GM12878 (cell line): ENCODE results near the gene SPI1. TPM values are rescaled to one million over a fixed set of nuclear protein-coding genes. Genes with fewer than 3 reads are reported as not detected.

Experiments
- ATAC-seq: fragments of 200-7000 bp; cut with Tn5 transposase; 3 replicates; pipeline ENCODE4 v1.9.1; 2020; ENCODE audit warnings: mild to moderate bottlenecking, moderate library complexity
- BruUV-seq: library from RNA; stranded (reverse); fragments of 400-500 nt; replicated peaks from 2 replicates; lab custom pipeline; 2021; lab: Mats Ljungman, UMichigan
- CTCF ChIA-PET: fragments of 300-600 bp; sonication (Branson Sonifier 250); formaldehyde crosslinking; extraction: SDS; loops from one replicate; lab custom pipeline; 2021; ENCODE audit warnings: inconsistent platforms; lab: Yijun Ruan, JAX
- POLR2A ChIA-PET: fragments of 350-600 bp; formaldehyde crosslinking; extraction: SDS; loops from one replicate; lab custom pipeline; 2021; ENCODE audit warnings: inconsistent platforms; lab: Charles Lee
- RAD21 ChIA-PET: fragments of 300-600 bp; sonication (Branson Sonifier 250); formaldehyde crosslinking; loops from one replicate; lab custom pipeline; 2023; ENCODE audit warnings: antibody characterized with exemption; ENCODE audit not compliant: unreplicated experiment; lab: Charles Lee
- SMC1A ChIA-PET: fragments of 300-600 bp; sonication (Branson Sonifier 250); formaldehyde crosslinking; loops from one replicate; lab custom pipeline; 2023; ENCODE audit not compliant: unreplicated experiment, uncharacterized antibody; lab: Charles Lee
- DNase-seq: peaks from one replicate; pipeline ENCODE4 v3.0.0-alpha.2; 2011; ENCODE audit warnings: low read depth, low spot score
- FAIRE-seq: peaks from 3 replicates; lab custom pipeline; 2011; peaks lifted over from hg19 to GRCh38; lab: Jason Lieb, UNC
- H2AFZ ChIP-seq: 2 replicates; pipeline ENCODE4 v1.6.0; 2011; ENCODE audit warnings: low read depth, low read length, control low read depth; ENCODE audit not compliant: control insufficient read depth
- H3K27ac ChIP-seq: 2 replicates; pipeline ENCODE4 v1.5.1; 2011; ENCODE audit warnings: control low read depth; ENCODE audit not compliant: control insufficient read depth, insufficient read depth
- H3K27me3 ChIP-seq, 2 experiments: replicated peaks in 1 of 2; 2 replicates each; pipeline versions ENCODE4 v1.6.0 to v1.6.1; 2011; ENCODE audit warnings: low read length in 1 of 2; ENCODE audit not compliant: control insufficient read depth in 2 of 2, insufficient read depth in 2 of 2
- H3K36me3 ChIP-seq, 2 experiments: 2 replicates each; pipeline ENCODE4 v1.5.1; 2011; ENCODE audit warnings: low read length in 1 of 2; ENCODE audit not compliant: control insufficient read depth in 2 of 2, insufficient read depth in 2 of 2
- H3K4me1 ChIP-seq: 2 replicates; pipeline ENCODE4 v1.6.1; 2011; ENCODE audit warnings: mild to moderate bottlenecking, low read length, moderate library complexity, mixed read lengths; ENCODE audit not compliant: control insufficient read depth, insufficient read depth
- H3K4me2 ChIP-seq: 2 replicates; pipeline ENCODE4 v1.6.0; 2011; ENCODE audit warnings: control low read depth; ENCODE audit not compliant: control insufficient read depth, insufficient read depth
- H3K4me3 ChIP-seq: fragments of 200-600 bp; sonication (generic); 2 replicates; pipeline ENCODE4 v1.5.1; 2016
- H3K79me2 ChIP-seq: 2 replicates; pipeline ENCODE4 v1.6.0; 2011; ENCODE audit warnings: low read length; ENCODE audit not compliant: control insufficient read depth, insufficient read depth
- H3K9ac ChIP-seq: 2 replicates; pipeline ENCODE4 v1.8.0; 2011; ENCODE audit warnings: low read length, control low read depth, mixed read lengths; ENCODE audit not compliant: control insufficient read depth, insufficient read depth
- H3K9me3 ChIP-seq: replicated peaks from 3 replicates; pipeline ENCODE4 v1.5.1; 2011; ENCODE audit warnings: mild to moderate bottlenecking, low read length; ENCODE audit not compliant: control insufficient read depth, insufficient read depth
- H4K20me1 ChIP-seq: 2 replicates; pipeline ENCODE4 v1.6.0; 2011; ENCODE audit not compliant: control insufficient read depth, insufficient read depth
- EP300 ChIP-seq, 2 experiments: fragments of 150-350 bp in 1 of 2; IDR thresholded peaks; 2 replicates each; pipeline ENCODE4 v1.6.1; 2011 to 2012; ENCODE audit warnings: low read depth in 2 of 2, low read length in 2 of 2, borderline replicate concordance in 1 of 2, improper control_type of control experiment in 1 of 2, inconsistent platforms in 1 of 2; ENCODE audit not compliant: control insufficient read depth in 1 of 2
- HCFC1 ChIP-seq: fragments of 150-350 bp; IDR thresholded peaks from 2 replicates; pipeline ENCODE4 v1.6.1; 2014; ENCODE audit warnings: low read length
- PAX5 ChIP-seq: IDR thresholded peaks from 2 replicates; pipeline ENCODE4 v1.6.1; 2011; ENCODE audit warnings: low read depth, low read length, borderline replicate concordance
- RB1 ChIP-seq: fragments of 450-650 bp; formaldehyde crosslinking; IDR thresholded peaks from 2 replicates; pipeline ENCODE4 v1.6.1; 2017; ENCODE audit warnings: mild to moderate bottlenecking, borderline replicate concordance
- RCOR1 ChIP-seq: conservative IDR thresholded peaks from 2 replicates; pipeline ENCODE4 v1.6.1; 2012; ENCODE audit warnings: low read depth, low read length, improper control_type of control experiment
- SMARCA5 ChIP-seq: fragments of 450-650 bp; IDR thresholded peaks from 2 replicates; pipeline ENCODE4 v1.6.1; 2017; ENCODE audit warnings: mild to moderate bottlenecking
- SREBF1 ChIP-seq: IDR thresholded peaks from 2 replicates; pipeline ENCODE4 v1.6.1; 2012; ENCODE audit warnings: mild to moderate bottlenecking, low read length
- TCF3 ChIP-seq: IDR thresholded peaks from 2 replicates; pipeline ENCODE4 v1.6.1; 2012; ENCODE audit warnings: low read depth, mild to moderate bottlenecking, low read length, borderline replicate concordance; ENCODE audit not compliant: insufficient read depth
- YY1 ChIP-seq: IDR thresholded peaks from 2 replicates; pipeline ENCODE4 v1.6.1; 2011; ENCODE audit warnings: low read depth, mild to moderate bottlenecking, low read length
- WGBS: methylation state at CpG from one replicate; pipeline ENCODE4 v1.1.6; 2016; ENCODE audit warnings: low lambda C conversion rate; ENCODE audit not compliant: insufficient replicate concordance, insufficient coverage; ENCODE audit errors: missing lambda C conversion rate; 5-methylcytosine and 5-hydroxymethylcytosine counted together
- in situ Hi-C: fragments of 300-500 bp; cut with MboI; formaldehyde crosslinking; loops from 9 replicates; pipeline ENCODE4 v1.14.3; 2018; ENCODE audit warnings: mixed read lengths
- intact Hi-C: fragments of 100-400 bp; cut with micrococcal nuclease; formaldehyde crosslinking; loops from one replicate; pipeline ENCODE4 v1.14.2; 2022; ENCODE audit not compliant: unreplicated experiment
- polyA plus RNA-seq, 11 experiments: library from polyadenylated mRNA; depleted of rRNA in 4 of 11; unstranded in 6 of 11; stranded (reverse) in 5 of 11; fragments of >200 nt; fragmentation: Nextera tagmentation in 4 of 11; fragmentation: Illumina TruSeq in 1 of 11; extraction: Ambion mirVana in 4 of 11; extraction: Trizol in 1 of 11; gene quantifications; 1 replicate in 1 of 11; 2 replicates in 10 of 11; pipeline versions ENCODE4 v1.2.1 to v1.2.3, GENCODE V29; 2011 to 2016; ENCODE audit warnings: inconsistent platforms in 2 of 11, missing spikeins in 2 of 11, low read depth in 1 of 11
- total RNA-seq, 4 experiments: library from RNA; depleted of rRNA in 3 of 4; stranded (reverse); fragments of >200 nt in 3 of 4; fragmentation: Illumina TruSeq in 1 of 4; extraction: Trizol in 1 of 4; gene quantifications; 2 replicates each; pipeline versions ENCODE4 v1.2.1 to v1.2.3, GENCODE V29; 2013 to 2021

The SPI1 gene
- total and polyA plus RNA-seq, 10 of the 15 experiments (the other 5 are each of a cell fraction or from before 2014, with no cell fraction given): 0.05 to 31.1 (median 9.7) TPM

DNA sequence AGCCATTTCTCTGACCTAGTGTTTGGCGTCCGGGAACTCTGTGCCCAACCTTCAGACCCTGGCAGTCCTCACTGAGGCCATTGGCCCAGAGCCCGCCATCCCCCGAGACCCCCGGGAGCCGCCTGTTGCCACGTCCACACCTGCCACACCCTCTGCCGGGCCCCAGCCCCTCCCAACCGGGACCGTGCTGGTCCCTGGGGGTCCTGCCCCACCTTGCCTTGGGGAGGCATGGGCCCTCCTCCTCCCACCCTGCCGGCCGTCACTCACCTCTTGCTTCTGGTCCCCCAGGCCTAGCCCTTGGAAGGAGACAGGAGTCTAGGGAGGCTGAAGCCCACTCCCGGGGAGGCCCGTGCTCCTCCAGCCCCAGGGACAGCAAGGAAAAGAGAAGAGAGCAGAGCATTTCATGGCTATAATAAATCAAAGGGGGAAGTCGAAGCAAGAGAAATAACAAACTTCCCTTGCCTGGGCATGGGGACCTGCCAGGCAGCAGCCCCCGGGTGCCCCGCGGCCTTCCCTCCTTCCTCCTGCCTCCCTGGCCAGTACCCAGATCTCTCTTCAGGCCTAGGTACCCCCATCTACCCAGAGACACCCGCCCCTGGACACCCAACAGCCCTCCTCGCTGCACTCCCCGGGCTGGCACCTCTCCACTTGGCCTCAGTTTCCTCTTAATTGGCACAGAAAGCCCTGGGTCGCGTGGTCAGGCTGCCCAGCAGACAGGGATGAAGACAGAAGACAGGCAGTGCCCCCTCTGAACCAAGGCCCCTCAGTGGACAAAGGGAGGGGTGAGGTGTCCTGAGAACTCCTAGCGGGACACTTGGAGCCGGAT, 17.1 kb upstream of the SPI1 start:
- no peak for ATAC-seq
- SMC1A ChIA-PET: no interaction called here
- peak overlapping the region; percentile 72 for H3K4me2 ChIP-seq
- peak overlapping the region; percentile 78 for H3K9ac ChIP-seq
- CTCF ChIA-PET: interaction anchor here (1.6 to 3.4 kb wide), 2 partner anchors 11 to 22 kb away, joined by 5 to 40 read pairs; no protein-coding TSS in a partner anchor
- POLR2A ChIA-PET: interaction anchor here (0.6 to 8.5 kb wide), 2 partner anchors 12 to 16 kb away, joined by 5 to 94 read pairs; partner anchors contain the start of gene SPI1
- in situ Hi-C loops: no loop called here
- RAD21 ChIA-PET: interaction anchor here (1.0 kb wide), 1 partner anchor 12 kb away, joined by 4 read pairs; no protein-coding TSS in a partner anchor
- H3K27ac ChIP-seq: peak overlapping the region; percentile 93
- H3K4me3 ChIP-seq: peak overlapping the region; percentile 25; the same call in 1 of the 2 replicates
- WGBS: 41% methylated on average over 22 of the region's 25 CpGs
- H3K27me3 ChIP-seq: no peaks in the 10 kb centered on the region
- no peaks in the 10 kb centered on the region for H3K9me3 ChIP-seq
- H4K20me1 ChIP-seq: no peaks in the 10 kb centered on the region
- no peak for TF ChIP-seq HCFC1
- no peak for TF ChIP-seq EP300 (IDR thresholded peaks at IDR 0.05; ENCODE audit: borderline replicate concordance in 1 of 2, control insufficient read depth in 1 of 2, low read depth in 2 of 2, low read length in 2 of 2)
- TF ChIP-seq SMARCA5: 0 out of 2 replicates have a peak, but pooled peaks have one; percentile 4
- TF ChIP-seq PAX5: no peak
- no peak for TF ChIP-seq RCOR1
- no peak for TF ChIP-seq RB1
- TF ChIP-seq YY1: no peak
- no peak for TF ChIP-seq TCF3
- TF ChIP-seq SREBF1: no peak
- H3K4me1 ChIP-seq: peaks cover 55% of the 10 kb centered on the region
- intact Hi-C loops: no loop called here
- no peak for DNase-seq
- H3K79me2 ChIP-seq: no peaks in the 10 kb centered on the region; the same call in 1 of the 2 replicates
- BruUV-seq: no TSS peak
- no peaks in the 10 kb centered on the region; a peak in 1 of 4 replicates for H3K36me3 ChIP-seq
- peak overlapping the region; percentile 83 for H2AFZ ChIP-seq
- FAIRE-seq: no peak
